ENCODE data around the gene KRTAP5-9. TPM values are rescaled to one million over a fixed set of nuclear protein-coding genes. Genes with fewer than 3 reads are reported as not detected.

KRTAP5-9 gene
- total and polyA plus RNA-seq, 2 of the 8 experiments (the other 6 are each of a cell fraction or from before 2014, with no cell fraction given) = 0.11 TPM; not detected in 1

DNA sequence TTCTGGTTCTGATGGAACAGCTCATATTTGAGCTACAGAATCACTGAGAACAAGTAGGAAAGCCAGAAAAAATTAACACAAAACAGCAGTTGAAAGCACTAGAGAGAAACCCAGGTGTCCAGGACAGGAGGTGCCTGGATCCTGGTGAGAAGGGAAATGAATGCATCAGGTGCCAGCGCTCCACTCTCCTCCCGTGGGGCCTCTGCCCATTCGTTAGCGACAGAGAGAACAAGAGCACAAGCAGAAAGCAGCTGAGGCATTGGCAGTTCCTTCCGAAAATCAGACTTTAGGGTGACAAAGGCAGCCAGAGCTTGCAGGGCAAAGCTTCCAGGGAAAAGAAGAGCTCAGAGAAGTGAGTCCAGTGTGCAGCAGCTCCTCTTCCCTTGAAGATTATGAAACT lies 41.1 kb upstream of the KRTAP5-9 start:
- Histone ChIP-seq H2AFZ (ENCODE audit: low read length) (no peak overlapping the region), H3K79me1 (ENCODE audit: low read depth, low read length) (no peaks in the 10 kb centered on the region), H3K14ac (ENCODE audit: insufficient read length) (no peak overlapping the region), H3K27ac (ENCODE audit: low read depth, low read length) (no peak overlapping the region), H3K23me2 (ENCODE audit: low read depth, low read length) (no peaks in the 10 kb centered on the region), H2BK15ac (ENCODE audit: low read length) (no peak overlapping the region), H3K9me3 (ENCODE audit: insufficient read depth in 2 of 2, low read depth in 1 of 2, low read length in 1 of 2) (peaks cover 18 to 25% of the 10 kb centered on the region in 2 experiments), H3K4me1 (replicated peaks in 1 of 4; ENCODE audit: control insufficient read depth in 3 of 4, insufficient read depth in 4 of 4, low read length in 3 of 4) (peaks cover 0 to 8% (median 5%) of the 10 kb centered on the region in 4 experiments; a peak in 5 of 7 replicates), H2BK120ac (replicated peaks; ENCODE audit: low read depth, low read length) (no peak overlapping the region), H4K8ac (ENCODE audit: extremely low read depth, insufficient read depth, low read length) (no peak overlapping the region), H4K91ac (replicated peaks; ENCODE audit: insufficient read length, low read length) (no peak overlapping the region), H4K5ac (ENCODE audit: insufficient read length, low read depth, low read length) (no peak overlapping the region), H3K23ac (ENCODE audit: insufficient read length) (no peak overlapping the region), H3K18ac (ENCODE audit: extremely low read depth, low read length) (no peak overlapping the region), H4K20me1 (replicated peaks in 1 of 2; ENCODE audit: control insufficient read depth in 1 of 2, insufficient read depth in 2 of 2, low read length in 2 of 2) (no peaks in the 10 kb centered on the region), H3K27me3 (replicated peaks in 1 of 4; ENCODE audit: control insufficient read depth in 3 of 4, extremely low read depth in 1 of 4, insufficient read depth in 3 of 4, low read length in 3 of 4) (no peaks in the 10 kb centered on the region), H3K4ac (replicated peaks; ENCODE audit: insufficient read length, low read depth, low read length) (no peak overlapping the region), H3K56ac (replicated peaks; ENCODE audit: insufficient read length, low read depth, low read length) (no peak overlapping the region), H2BK20ac (ENCODE audit: low read length) (no peak overlapping the region), H3K36me3 (ENCODE audit: control insufficient read depth in 2 of 4, insufficient read depth in 4 of 4, low read length in 3 of 4) (peaks cover 0 to 10% (median 0%) of the 10 kb centered on the region in 4 experiments; a peak in 1 of 8 replicates), H3K79me2 (ENCODE audit: control insufficient read depth in 1 of 2, insufficient read depth in 2 of 2, low read length in 2 of 2) (no peaks in the 10 kb centered on the region), H2BK5ac (ENCODE audit: low read depth, low read length) (no peak overlapping the region), H3K9ac (replicated peaks in 1 of 4; ENCODE audit: extremely low read depth in 1 of 4, low read depth in 3 of 4, low read length in 3 of 4) (no peak overlapping the region), H2AK5ac (ENCODE audit: low read depth, low read length) (no peak overlapping the region), H3K4me3 (ENCODE audit: extremely low read depth in 1 of 4, insufficient read depth in 2 of 4, low read depth in 3 of 4, low read length in 4 of 4) (no peak overlapping the region), H3K4me2 (ENCODE audit: insufficient read depth in 1 of 2, low read depth in 2 of 2, low read length in 2 of 2) (no peak overlapping the region), H2BK12ac (ENCODE audit: low read depth, low read length) (no peak overlapping the region; the same call in 1 of the 2 replicates)
- WGBS, 2 experiments (ENCODE audit: extremely low coverage in 1 of 2, insufficient coverage in 1 of 2, insufficient read length in 1 of 2, insufficient replicate concordance in 2 of 2, low coverage in 1 of 2, low lambda C conversion rate in 2 of 2, missing lambda C conversion rate in 1 of 2) = 79% methylated on average over 5 of the region's 5 CpGs; no CpG with 5 or more reads in 1 of the 2 experiments
- ChIA-PET CTCF (ENCODE audit: partially characterized antibody) (interaction anchor here (0.9 to 1.9 kb wide), 2 partner anchors 57 to 259 kb away, joined by 3 to 11 read pairs; no protein-coding TSS in a partner anchor), POLR2A (ENCODE audit: partially characterized antibody) (interaction anchor here (1.2 kb wide), 1 partner anchor 12 kb away, joined by 3 read pairs; no protein-coding TSS in a partner anchor)
- DNase-seq (ENCODE audit: low read depth in 1 of 2, low spot score in 2 of 2) (peak in 1 of 2 experiments; percentile 32), FAIRE-seq (no peak)
- no peak for TF ChIP-seq POU5F1 (IDR thresholded peaks at IDR 0.05; ENCODE audit: low read depth, low read length)
- TF ChIP-seq EP300 (IDR thresholded peaks at IDR 0.05; ENCODE audit: borderline replicate concordance in 1 of 2, low read depth in 2 of 2, low read length in 2 of 2) = no peak
- no peak for TF ChIP-seq KDM1A (IDR thresholded peaks at IDR 0.05; ENCODE audit: borderline replicate concordance, low read length)
- TF ChIP-seq SIRT6 (IDR thresholded peaks at IDR 0.05; ENCODE audit: low read length) = no peak
- no peak for TF ChIP-seq YY1 (IDR thresholded peaks at IDR 0.05; ENCODE audit: low read depth, low read length)
- TF ChIP-seq BRCA1 (IDR thresholded peaks at IDR 0.05; ENCODE audit: low read depth, low read length) = no peak
- TF ChIP-seq JUN (IDR thresholded peaks at IDR 0.05; ENCODE audit: low read depth, low read length) = no peak
- no peak for TF ChIP-seq CTBP2 (IDR thresholded peaks at IDR 0.05; ENCODE audit: borderline replicate concordance, insufficient read depth, insufficient read length, low read length)
- no peak for TF ChIP-seq TAF1 (IDR thresholded peaks at IDR 0.05; ENCODE audit: low read depth, low read length)
- no peak for TF ChIP-seq CHD1 (IDR thresholded peaks at IDR 0.05; ENCODE audit: low read depth, low read length)
- TF ChIP-seq, protein P1, sequence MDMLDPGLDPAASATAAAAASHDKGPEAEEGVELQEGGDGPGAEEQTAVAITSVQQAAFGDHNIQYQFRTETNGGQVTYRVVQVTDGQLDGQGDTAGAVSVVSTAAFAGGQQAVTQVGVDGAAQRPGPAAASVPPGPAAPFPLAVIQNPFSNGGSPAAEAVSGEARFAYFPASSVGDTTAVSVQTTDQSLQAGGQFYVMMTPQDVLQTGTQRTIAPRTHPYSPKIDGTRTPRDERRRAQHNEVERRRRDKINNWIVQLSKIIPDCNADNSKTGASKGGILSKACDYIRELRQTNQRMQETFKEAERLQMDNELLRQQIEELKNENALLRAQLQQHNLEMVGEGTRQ (IDR thresholded peaks at IDR 0.05; ENCODE audit: low read length) = no peak
- no peak for TF ChIP-seq FOSL1 (IDR thresholded peaks at IDR 0.05; ENCODE audit: insufficient read depth, low read depth, low read length)
- TF ChIP-seq BACH1 (IDR thresholded peaks at IDR 0.05; ENCODE audit: low read length) = no peak
- no peak for TF ChIP-seq SP1 (IDR thresholded peaks at IDR 0.05; ENCODE audit: low read depth, low read length)

Measured in H1 (cell line).